LNCaP clone FGC (cell line): Measurements from ENCODE around the gene KCNQ2.

Experiments
- DNase-seq: peaks from one replicate; pipeline ENCODE4 v3.0.0-alpha.2; 2011; ENCODE audit warnings: low read depth
- H3K4me3 ChIP-seq: 2 replicates; pipeline ENCODE4 v1.5.1; 2011; ENCODE audit warnings: mild to moderate bottlenecking, low read depth, low read length, control low read depth
- TF ChIP-seq, protein P1 (sequence below): IDR thresholded peaks from 2 replicates; pipeline ENCODE4 v1.5.1; 2012; ENCODE audit warnings: mild to moderate bottlenecking; ENCODE audit not compliant: control insufficient read depth, insufficient read depth; ENCODE audit errors: extremely low read depth

Gene KCNQ2

DNA sequence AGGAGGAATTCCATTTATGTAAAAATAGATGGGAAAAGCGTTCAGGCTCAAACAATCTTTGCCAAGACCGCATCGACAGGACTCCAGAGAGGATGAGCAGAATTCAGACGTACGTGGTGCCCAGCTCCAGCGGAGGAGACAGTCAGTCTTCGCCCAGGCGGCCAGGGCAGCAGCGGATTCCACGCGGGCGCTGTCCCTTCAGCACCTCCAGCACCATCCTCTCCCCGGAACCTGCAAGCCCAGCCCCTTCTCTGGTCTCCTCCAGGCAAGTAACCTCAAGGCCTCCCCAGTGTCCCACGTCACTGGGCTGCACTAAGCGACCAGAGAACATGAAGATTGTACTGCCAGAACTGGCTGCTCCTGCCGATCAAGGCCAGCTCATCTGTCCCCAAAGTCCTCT lies 2.8 kb upstream of the KCNQ2 start:
- no peak overlapping the region for H3K4me3 ChIP-seq
- TF ChIP-seq, protein P1, sequence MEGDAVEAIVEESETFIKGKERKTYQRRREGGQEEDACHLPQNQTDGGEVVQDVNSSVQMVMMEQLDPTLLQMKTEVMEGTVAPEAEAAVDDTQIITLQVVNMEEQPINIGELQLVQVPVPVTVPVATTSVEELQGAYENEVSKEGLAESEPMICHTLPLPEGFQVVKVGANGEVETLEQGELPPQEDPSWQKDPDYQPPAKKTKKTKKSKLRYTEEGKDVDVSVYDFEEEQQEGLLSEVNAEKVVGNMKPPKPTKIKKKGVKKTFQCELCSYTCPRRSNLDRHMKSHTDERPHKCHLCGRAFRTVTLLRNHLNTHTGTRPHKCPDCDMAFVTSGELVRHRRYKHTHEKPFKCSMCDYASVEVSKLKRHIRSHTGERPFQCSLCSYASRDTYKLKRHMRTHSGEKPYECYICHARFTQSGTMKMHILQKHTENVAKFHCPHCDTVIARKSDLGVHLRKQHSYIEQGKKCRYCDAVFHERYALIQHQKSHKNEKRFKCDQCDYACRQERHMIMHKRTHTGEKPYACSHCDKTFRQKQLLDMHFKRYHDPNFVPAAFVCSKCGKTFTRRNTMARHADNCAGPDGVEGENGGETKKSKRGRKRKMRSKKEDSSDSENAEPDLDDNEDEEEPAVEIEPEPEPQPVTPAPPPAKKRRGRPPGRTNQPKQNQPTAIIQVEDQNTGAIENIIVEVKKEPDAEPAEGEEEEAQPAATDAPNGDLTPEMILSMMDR, result no peak
- DNase-seq, result no peak

DNA sequence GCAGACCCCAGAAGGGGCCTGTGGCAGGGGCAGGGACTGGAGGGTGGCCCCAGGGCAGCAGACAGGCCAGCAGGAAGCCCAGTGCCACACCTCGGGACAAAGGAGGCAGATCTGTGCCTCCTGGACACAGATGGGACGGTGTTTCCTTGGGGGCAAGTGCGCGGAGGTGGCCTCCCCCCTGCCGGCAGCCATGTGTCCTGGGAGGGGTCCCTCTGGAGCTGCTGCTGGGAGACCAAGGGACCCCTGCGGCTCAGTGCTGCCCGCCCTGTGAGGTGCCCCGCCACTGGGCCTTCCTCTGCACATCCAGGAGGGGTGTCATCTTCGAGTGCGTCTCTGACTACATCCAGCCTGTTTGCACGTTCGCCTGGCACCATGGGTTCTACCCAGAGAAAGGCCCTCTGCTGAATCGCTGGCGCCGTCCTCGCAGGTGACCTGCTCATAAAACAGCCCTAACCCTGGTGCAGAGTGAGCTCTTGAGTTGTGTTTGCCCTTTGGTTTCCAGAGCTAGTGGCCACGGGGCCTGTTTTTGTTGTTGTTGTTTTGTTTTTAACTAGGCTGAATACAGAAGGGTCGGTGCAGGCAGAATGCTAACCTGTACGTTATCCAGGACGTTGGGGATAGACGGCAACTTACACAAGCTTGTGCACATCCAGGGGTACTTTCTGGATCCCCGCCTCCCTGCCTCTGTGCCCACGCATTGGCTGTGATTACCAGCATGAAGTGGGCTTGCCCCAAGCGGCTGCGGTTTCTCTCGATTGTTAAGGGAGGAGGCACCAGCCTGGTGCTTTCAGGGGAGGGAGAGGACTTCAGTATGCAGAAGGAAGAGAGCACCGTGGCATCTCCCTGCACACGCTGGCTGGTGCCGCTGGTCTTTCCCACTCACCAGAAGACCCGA lies 1.3 kb upstream of the KCNQ2 start:
- DNase-seq, result no peak
- TF ChIP-seq, protein P1, result no peak
- no peak overlapping the region for H3K4me3 ChIP-seq

GRCh38 chr20:63472862-63473390 lies 471 bp upstream of the KCNQ2 start:
- H3K4me3 ChIP-seq, result no peak overlapping the region
- no peak for DNase-seq
- TF ChIP-seq, protein P1, result no peak

- H3K4me3 ChIP-seq, result peak overlapping the region; percentile 45
- TF ChIP-seq, protein P1, result no peak
- no peak for DNase-seq
These were observed 806 bp downstream of the KCNQ2 start for GRCh38 chr20:63471717-63471980.

- DNase-seq, result no peak
- TF ChIP-seq, protein P1, result no peak
- H3K4me3 ChIP-seq, result no peak overlapping the region; the same call in 1 of the 2 replicates
These were observed 1.3 kb downstream of the KCNQ2 start for GRCh38 chr20:63471002-63471716.

- no peak overlapping the region for H3K4me3 ChIP-seq
- TF ChIP-seq, protein P1, result no peak
- no peak for DNase-seq
These were observed 2.0 kb downstream of the KCNQ2 start for GRCh38 chr20:63470410-63470809.
